Skin epidermis (tissue), 12 donors: Measurements from ENCODE around the gene F2.
"Not testable (repeated sequence)": the region's sequence is repeated elsewhere in the genome, so short reads cannot be mapped to it uniquely, and the experiment has no call there.

ENCODE experiments used
- H3K27ac ChIP-seq, 21 experiments: fragments of 200-600 bp; sonication (generic) in 11 of 21; one replicate each; pipeline ENCODE4 v1.5.0; 2020; ENCODE audit warnings: mild to moderate bottlenecking in 3 of 21, inconsistent platforms in 2 of 21, moderate library complexity in 2 of 21
- H3K4me3 ChIP-seq, 7 experiments: fragments of 200-600 bp; sonication (generic) in 2 of 7; one replicate each; pipeline ENCODE4 v1.5.0; 2020; ENCODE audit warnings: inconsistent platforms in 2 of 7, mild to moderate bottlenecking in 2 of 7, moderate library complexity in 1 of 7

F2 gene

GRCh38 chr11:46709351-46709750 is 9.7 kb upstream of the F2 start:
- peak overlapping the region in 1 of 21 experiments; percentile 85 for H3K27ac ChIP-seq
- not testable (repeated sequence) for H3K4me3 ChIP-seq

- no peak overlapping the region for H3K4me3 ChIP-seq
Measured at GRCh38 chr11:46710821-46711269, 8.2 kb upstream of the F2 start.

GRCh38 chr11:46711303-46711702 is 7.7 kb upstream of the F2 start:
- Histone ChIP-seq H3K4me3 (no peak overlapping the region), H3K27ac (peak overlapping the region in 20 of 21 experiments; percentile 29 to 90 (median 64))

More at GRCh38 chr11:46710821-46711269, 8.2 kb upstream of the F2 start:
- H3K27ac ChIP-seq: peak overlapping the region in 20 of 21 experiments; percentile 29 to 90 (median 64)

DNA sequence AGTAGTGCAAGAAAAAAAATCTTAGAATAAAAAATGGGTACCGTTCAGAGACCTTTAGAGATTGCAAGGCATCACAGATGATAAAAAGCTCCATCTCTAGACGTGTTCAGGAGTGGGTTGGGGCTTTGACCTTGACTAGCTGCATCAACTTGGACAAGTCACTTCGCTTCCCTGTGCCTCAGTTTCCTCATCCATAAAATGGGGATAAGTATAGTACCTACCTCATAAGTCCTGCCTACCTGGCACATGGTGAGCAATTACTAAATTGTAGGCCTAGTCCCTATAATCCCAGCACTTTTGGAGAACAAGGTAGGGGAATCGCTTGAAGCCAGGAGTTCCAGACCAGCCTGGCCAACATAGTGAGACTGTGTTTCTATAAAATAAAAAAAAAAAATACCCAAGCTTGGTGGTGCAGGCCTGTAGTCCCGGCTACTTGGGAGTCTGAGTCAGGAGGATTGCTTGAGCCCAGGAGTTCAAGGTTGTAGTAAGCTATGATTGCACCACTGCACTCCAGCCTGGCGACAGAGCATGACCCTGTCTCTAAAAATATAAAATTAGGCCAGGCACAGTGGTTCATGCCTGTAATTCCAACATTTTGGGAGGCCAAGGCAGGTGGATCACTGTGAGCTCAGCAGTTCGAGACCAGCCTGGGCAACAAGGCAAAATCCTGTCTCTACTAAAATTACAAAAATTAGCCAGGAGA is 6.0 kb upstream of the F2 start:
- peak overlapping the region in 6 of 21 experiments; percentile 12 to 85 (median 63) for H3K27ac ChIP-seq
- no peak overlapping the region for H3K4me3 ChIP-seq

DNA sequence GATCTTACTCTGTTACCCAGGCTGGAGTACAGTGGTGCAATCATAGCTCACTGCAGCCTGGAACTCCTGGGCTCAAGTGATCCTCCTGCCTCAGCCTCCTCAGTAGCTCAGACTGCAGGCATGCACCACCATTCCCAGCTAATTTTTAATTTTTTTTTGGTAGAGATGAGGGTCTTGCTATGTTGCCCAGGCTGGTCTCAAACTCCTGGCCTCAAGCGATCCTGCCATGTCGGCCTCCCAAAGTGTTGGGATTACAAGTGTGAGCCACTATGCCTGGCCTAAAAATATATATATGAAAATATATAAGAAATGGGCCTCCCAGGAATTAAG is 1.2 kb upstream of the F2 start:
- H3K27ac ChIP-seq, H3K4me3 ChIP-seq: not testable (repeated sequence)

- Histone ChIP-seq H3K4me3 (no peak overlapping the region), H3K27ac (no peak overlapping the region)
Measured at GRCh38 chr11:46718155-46719019, 626 bp upstream of the F2 start.

DNA sequence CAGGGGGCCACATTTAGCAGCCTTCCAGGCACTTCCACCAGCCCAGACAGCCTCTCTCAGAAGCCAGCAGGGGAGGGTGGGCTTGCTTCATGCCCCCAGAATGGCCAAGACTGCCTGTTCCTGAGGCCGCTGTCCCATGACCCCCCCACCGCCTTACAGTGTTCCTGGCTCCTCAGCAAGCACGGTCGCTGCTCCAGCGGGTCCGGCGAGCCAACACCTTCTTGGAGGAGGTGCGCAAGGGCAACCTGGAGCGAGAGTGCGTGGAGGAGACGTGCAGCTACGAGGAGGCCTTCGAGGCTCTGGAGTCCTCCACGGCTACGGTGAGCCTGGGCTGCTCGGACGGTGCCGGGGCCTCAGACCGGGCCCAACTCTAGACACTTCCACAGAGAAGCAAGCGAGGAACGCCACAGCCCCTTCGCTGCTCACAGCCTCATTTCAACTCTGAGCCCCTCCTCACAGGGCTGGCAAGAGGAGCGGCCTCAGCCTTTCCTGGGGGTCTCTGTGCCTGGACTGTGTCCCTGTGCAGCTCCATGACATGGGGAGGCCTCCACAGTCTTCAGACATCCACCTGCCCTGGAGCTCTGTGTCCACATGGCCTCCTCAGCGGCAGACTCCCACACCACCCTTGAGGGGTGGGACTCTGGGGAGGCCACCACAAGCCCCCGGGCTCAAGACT is 668 bp downstream of the F2 start:
- Histone ChIP-seq H3K4me3 (no peak overlapping the region), H3K27ac (no peak overlapping the region)

DNA sequence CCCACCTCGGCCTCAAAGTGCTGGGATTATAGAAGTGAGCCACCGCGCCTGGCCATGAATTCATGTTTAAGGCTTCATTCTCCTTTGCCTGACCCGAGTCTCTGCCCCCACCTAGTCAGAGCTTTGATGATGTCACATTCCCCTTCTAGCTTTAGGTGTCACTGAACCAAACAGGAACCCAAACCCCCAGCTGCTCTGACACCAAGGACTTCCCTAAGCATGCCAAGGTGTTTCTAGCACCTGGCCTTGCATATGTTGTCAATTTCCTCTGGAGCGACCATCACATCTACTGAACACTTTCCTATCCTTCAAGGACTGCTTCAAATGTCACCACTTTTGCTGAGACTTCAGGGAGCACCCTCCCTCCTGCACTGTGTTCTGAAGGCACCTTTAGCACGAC is 2.3 kb downstream of the F2 start:
- Histone ChIP-seq H3K4me3 (no peak overlapping the region), H3K27ac (no peak overlapping the region)

- H3K27ac ChIP-seq: no peak overlapping the region
- H3K4me3 ChIP-seq: no peak overlapping the region
Measured at GRCh38 chr11:46722566-46723358, 3.7 kb downstream of the F2 start.

DNA sequence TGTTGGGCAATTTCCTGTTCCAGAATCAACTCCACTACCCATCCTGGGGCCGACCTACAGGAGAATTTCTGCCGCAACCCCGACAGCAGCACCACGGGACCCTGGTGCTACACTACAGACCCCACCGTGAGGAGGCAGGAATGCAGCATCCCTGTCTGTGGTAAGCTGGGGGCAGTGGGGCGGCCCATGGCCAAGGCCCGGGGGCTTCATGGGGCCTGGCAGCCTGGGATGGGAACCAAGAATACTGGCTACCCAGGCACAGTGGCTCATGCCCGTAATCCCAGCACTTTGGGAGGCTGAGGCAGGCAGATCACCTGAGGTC is 4.3 kb downstream of the F2 start:
- no peak overlapping the region for H3K4me3 ChIP-seq
- H3K27ac ChIP-seq: peak overlapping the region in 2 of 21 experiments; percentile 6 to 31

- Histone ChIP-seq H3K27ac (peak overlapping the region in 1 of 21 experiments; percentile 31), H3K4me3 (no peak overlapping the region)
Measured at GRCh38 chr11:46724088-46724487, 5.1 kb downstream of the F2 start.

DNA sequence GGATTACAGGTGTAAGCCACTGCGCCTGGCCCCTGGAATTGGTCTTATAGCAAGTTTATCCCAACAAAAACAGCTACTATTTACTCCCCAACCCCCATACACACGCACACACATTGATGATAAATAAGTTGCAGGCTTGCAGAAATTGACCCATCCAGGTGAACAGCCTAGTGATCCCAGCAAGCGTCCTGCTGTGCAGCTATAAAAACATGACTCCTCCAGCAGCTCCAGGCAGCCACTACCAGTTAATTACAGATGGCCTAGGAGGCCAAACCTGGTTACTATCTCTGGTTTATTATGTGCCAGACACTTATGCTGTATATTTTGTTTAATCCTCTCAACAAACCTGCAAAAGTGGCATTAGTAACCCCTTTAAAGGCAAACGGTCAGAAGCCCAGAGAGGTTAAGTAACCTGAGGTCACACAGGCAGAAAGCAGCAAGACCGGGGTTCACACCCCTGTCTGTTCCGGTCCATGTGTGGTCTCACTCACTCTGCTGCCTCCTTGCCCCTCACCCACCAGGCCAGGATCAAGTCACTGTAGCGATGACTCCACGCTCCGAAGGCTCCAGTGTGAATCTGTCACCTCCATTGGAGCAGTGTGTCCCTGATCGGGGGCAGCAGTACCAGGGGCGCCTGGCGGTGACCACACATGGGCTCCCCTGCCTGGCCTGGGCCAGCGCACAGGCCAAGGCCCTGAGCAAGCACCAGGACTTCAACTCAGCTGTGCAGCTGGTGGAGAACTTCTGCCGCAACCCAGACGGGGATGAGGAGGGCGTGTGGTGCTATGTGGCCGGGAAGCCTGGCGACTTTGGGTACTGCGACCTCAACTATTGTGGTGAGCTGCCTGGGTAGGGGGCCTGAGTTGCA is 6.6 kb downstream of the F2 start:
- Histone ChIP-seq H3K4me3 (no peak overlapping the region), H3K27ac (no peak overlapping the region)

- Histone ChIP-seq H3K4me3 (no peak overlapping the region), H3K27ac (no peak overlapping the region)
Measured at GRCh38 chr11:46726206-46726862, 7.3 kb downstream of the F2 start.

DNA sequence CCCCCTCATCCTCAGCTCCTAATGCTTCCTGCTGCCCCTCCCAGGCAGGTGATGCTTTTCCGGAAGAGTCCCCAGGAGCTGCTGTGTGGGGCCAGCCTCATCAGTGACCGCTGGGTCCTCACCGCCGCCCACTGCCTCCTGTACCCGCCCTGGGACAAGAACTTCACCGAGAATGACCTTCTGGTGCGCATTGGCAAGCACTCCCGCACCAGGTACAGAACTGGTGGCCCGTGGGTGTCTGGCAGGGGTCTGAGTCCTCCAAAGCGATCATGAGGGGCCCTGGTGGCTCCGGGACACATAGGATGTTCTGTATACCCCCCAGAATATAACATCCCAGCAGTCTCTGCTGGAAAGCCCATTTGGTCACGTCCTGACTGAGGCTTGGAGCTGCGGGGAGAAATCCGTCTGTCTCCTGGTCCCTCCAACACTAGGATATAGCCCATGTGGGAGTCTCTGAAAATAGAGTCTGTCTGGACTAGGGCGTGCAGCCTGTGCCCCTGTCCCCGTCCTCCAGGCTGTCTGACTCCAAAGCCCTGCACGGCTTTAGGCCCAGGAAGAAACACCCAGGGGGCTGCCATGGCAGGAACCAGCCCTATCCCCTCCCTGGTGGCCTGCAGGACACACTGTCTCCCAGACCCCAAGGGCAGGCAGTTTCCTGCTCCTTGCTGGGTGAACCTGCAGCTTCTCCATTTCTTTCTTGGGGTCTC is 9.1 kb downstream of the F2 start:
- no peak overlapping the region for H3K27ac ChIP-seq
- no peak overlapping the region for H3K4me3 ChIP-seq

DNA sequence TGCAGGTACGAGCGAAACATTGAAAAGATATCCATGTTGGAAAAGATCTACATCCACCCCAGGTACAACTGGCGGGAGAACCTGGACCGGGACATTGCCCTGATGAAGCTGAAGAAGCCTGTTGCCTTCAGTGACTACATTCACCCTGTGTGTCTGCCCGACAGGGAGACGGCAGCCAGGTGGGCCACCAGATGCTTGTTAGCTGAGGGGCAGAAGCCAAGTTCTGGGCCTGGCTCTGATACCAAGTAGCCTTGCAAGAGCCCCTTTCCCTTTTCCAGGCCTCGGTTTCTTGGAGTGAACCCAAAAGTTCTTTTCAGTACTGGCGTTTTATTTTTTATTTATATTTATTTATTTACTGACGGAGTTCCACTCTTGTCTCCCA is 9.6 kb downstream of the F2 start:
- Histone ChIP-seq H3K4me3 (no peak overlapping the region), H3K27ac (no peak overlapping the region)

- Histone ChIP-seq H3K27ac (no peak overlapping the region), H3K4me3 (no peak overlapping the region)
Measured at GRCh38 chr11:46729110-46730027, 10.4 kb downstream of the F2 start.

- Histone ChIP-seq H3K27ac (no peak overlapping the region), H3K4me3 (no peak overlapping the region)
Measured at GRCh38 chr11:46731545-46731944, 12.5 kb downstream of the F2 start.
